GM21529 (cell line): Measurements from ENCODE around the gene EHBP1L1.
A peak's percentile ranks its signal among the peaks of the same experiment; 100 is the strongest.

Experiments
- ATAC-seq: cut with Tn5 transposase; IDR thresholded peaks from one replicate; pipeline ENCODE4 v1.9.1; 2021; ENCODE audit not compliant: unreplicated experiment

EHBP1L1 gene

DNA sequence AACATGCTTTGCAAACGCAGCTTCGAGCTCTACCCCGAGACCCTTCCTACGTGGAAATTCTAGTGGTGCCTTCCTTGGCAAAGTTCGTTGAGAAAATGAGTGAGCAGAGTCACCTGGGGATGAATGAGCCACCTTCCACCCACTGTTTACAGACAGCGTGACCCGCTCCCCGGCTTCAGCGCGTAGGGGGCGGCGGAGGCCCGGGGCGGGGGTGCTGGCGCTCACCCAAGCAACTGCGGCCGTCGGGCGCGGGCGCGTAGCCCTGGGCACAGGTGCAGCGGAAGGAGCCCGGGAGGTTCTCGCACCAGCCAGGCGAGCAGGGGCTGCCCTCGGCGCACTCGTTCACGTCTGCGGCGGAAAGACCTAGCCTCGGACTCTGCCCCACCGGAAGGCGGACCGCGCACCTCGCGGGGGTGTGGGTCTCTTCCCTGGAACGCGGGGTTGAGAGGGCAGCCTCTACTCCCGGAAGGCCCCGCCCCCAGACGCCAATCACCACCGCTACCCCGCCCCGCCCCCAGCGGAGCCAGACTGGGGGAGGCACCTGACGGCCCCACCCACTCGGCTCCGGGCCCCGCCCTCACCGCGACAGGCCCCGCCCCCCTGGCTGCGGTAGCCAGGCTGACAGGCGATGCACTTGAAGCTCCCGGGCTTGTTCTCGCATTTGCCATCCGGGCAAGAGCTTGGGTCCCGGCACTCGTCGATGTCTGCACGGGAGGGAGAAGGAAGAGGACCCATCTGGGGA is 29.5 kb upstream of the EHBP1L1 start:
- ATAC-seq, result peak; percentile 73

DNA sequence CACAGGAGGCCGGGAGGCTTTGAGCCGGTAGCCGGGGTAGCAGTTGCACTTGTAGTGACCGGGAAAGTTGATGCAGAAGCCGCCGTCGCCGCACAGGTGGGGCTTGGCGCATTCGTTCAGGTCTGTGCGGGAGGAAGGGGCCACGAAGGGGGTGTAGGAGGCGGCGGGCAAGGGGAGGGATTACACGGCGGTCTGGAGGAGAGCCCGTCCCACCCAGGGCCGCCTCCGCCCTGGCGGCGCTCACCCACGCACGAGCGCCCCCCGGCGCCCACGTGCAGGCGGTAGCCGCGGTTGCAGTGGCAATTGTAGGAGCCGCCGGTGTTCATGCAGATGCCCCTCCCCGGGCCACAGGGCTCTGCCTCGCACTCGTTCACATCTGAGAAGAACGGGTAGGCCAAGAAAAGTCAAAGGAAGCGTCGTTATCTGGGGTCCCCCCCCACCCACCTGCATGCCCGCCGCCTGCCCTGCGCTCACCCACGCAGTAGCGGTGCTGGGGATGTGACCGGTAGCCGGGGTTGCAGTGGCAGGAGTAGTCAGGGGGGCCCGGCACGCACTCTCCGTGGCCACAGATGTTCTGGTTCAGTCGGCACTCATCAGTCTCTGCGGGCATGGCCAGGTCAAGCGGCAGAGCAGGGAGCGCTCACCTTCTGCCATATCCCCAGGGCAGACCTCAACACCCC is 28.3 kb upstream of the EHBP1L1 start:
- ATAC-seq, result no peak

DNA sequence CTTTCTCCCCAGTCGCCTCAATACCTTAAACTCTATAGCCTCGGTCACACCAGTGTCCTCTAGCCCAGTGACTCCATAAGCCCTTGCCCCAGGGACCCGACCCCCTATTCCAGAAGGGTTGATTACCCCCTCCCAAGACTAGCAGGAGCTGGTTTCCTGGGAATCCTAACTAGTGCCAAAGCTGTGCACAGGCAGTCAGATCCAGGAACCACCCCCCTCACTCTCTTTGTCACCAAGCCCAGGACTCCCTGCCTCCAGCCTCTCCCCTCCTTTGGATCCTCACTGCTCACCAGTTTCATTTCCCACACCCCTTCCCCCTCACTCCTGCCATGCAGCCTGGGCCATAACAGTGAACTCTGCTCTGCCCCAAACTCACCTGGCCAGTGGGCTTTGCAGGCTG is 27.5 kb upstream of the EHBP1L1 start:
- ATAC-seq, result no peak

DNA sequence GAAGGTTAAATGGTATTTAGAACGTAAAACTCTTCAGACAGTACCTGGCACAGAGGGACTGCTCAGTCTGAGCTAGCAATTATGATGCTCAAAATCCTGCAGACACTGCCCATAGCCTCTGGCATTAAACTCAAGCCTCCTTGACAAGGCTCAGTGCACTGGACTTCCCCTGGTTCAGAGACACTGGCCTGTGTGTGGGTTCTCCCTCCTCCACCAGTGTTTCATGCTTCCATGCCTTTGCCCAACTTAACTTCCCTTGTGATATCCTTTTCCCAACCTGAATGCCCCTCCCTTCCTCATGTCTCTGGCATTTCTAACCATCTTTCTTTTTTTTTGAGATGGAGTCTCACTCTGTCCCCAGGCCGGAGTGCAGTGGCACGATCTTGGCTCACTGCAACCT is 26.8 kb upstream of the EHBP1L1 start:
- no peak for ATAC-seq

DNA sequence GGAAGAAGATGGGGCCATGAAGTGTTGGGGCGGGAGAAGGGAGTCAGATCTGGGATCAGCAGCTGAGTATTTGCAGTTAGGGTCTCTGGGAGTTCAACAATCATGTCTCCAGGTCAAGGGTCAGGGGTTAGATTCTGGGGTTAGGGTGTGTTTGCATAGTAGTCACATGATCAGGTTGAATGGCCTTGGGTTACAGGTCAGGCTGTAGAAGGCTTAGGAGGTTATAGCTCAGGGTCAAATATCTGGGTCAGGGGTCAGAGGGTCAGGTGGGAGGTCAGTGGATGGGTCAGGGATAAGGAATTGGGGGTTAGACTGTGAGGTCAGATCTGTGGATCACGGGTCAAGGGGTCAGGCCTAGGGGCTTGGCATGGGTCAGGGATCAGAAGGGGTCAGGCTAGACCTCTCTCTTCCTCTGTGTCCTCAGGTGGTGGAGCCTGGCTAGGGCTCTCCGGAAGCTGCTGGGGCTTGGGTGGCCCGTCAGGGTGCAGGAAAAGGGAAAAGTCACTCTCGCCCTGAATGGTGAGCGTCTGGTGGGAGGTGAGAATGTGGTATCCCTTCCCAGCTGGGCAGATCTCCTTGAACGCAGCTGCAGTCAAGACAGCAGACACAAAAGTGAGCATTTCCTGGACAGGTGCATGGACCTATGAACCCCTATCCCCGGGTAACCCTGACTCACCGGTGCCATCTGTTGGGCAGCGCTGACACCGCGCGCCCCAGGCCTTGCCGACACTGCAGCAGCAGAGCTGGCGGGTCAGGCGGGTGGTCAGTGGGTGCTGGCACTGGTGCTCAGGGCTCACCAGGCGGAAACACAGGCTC is 24.1 kb upstream of the EHBP1L1 start:
- peak; percentile 65 for ATAC-seq

DNA sequence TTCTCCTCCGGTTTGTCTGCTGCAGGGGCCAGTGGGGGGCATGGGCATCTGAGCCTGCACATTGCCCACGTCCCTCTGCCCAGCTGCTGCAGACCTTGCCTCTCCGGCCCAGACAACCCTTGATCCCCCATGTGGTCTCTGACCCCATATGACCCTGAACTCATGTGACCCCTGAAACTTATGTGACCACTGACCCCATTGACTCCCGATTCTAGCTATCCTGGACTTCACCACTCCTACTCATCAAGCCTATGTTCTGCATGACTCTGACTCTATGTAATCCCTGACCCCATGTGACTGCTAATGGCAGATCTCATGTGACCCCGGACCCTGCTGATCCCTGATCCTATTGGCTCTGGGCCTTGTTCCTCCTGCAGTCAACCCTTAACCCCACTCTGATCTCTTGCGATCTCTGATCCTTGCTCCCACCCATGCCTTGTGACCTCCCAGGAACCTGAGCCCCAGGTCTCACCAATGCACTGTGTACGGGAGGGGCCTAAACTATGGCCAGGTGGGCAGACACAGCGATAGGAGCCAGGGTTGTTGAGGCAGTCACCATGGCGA is 23.4 kb upstream of the EHBP1L1 start:
- ATAC-seq, result no peak

DNA sequence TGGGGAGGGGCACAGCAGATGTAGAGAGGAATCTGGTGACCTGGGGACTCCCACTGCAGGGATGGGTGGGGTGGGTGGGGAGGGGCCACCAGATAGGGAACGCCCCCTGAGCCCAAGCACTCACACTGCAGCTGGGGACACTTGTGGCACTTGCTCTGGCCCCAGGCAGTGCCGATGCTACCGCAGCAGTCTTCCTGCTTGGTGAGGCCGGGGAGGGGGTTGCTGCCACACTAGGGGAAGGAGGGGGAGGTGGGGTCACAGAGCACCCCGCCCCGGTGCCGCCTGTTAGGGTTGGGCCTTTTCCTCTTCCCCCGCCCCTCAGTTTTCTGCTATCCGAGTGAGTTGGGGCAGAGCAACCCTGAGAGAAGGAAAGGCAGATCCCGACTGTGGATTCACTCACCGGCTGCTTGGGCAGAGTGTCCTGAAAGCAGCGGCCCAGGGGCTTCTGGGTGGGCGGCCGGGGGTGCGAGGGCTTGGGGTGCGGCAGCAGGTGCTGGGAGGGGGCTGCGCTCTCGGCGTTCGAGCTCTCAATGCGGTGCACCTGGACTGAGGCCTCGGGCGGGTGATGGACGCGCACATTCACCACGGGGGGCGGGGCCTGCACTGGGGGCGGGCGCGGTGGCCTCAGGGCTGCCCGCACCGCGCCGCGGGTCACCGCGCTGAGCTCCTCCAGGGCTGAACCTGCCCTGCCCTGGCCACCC is 22.4 kb upstream of the EHBP1L1 start:
- no peak for ATAC-seq

DNA sequence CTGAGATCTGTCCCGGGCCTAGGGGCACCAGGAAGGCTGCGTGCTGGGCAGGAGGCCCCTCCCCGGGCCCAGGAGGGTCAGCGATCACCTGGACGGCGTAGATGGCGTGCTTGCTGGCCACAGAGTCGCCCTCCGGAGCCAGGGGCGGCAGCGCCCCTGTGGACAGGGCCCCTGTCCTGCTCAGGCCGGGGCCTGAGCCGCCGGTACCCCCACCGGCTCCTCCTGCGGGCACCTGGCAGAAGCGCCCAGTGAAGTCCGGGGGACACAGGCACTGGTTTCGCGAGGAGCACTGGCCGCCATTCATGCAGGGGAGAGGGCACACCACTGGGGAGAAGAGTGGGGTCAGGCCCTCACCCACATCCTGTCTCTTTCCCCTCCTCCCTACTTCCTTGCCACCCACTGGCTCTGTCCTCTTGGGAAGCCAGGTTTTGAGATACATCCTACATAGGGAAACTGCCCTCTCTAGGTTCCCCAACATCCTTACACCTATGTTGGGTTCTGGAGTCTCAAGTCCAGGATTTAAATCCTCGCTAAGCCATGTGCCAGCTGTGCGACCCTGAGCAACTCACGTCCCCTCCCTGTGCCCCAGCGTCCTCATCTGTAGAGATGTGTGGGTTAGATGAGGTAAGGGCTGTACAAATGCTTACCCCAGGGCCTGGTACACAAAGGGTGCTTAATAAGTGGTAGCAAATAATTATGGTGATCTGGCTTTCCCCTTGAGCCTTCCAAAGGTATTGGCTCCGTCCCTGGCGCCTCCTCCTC is 21.6 kb upstream of the EHBP1L1 start:
- no peak for ATAC-seq

DNA sequence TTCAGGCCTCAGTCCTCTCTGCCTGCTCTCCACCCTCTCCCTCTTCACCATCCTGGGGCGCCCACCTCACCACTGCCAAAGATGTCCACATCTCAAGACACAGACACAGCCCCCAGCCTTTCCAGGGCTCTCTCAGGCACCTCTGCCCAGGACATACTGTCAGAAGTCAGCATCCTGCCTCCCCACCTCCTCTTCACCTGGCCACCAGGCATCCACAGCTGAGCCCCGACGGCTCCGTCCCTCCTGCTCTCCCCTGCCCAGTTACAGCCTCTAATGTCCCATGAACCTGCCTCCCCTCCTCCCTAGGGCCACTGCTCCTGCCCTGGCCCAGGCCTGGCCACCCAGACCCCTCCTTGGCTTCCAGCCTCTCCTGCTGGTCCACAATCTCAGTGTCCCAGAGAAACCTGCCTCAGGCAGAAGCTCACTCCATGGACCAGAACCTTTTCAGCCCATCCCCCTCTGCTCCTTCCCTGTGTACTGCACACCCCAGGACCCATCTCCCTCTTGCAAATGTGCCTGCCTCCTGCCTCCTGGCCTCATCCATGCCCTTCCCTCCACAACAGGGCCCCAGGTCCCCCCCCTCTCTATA is 20.9 kb upstream of the EHBP1L1 start:
- no peak for ATAC-seq

DNA sequence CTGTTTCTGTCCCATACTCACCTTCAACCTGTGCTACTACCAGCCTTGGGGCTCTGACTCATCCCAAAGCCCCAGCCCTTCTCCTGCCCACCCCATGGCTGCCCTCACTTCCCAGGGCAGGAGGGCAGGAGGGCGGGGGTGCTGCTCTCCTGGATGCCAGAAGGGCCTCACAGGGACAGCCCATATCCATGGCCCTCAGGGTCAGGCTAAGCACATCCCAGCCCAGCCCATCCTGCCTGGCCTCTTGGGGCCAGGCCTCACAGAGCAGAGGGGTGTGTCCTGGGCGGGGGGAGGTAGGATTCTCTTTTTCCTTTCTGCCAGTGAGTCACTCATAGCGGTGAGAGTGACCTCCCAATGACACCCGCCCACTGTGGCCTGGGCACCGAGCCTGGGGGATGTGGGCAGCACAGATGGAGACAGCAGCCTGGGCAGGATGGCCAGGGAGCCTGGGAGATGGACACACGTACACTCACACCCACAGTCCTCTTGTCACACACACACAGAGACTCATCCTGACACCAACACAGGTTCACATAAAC is 20.1 kb upstream of the EHBP1L1 start:
- no peak for ATAC-seq

DNA sequence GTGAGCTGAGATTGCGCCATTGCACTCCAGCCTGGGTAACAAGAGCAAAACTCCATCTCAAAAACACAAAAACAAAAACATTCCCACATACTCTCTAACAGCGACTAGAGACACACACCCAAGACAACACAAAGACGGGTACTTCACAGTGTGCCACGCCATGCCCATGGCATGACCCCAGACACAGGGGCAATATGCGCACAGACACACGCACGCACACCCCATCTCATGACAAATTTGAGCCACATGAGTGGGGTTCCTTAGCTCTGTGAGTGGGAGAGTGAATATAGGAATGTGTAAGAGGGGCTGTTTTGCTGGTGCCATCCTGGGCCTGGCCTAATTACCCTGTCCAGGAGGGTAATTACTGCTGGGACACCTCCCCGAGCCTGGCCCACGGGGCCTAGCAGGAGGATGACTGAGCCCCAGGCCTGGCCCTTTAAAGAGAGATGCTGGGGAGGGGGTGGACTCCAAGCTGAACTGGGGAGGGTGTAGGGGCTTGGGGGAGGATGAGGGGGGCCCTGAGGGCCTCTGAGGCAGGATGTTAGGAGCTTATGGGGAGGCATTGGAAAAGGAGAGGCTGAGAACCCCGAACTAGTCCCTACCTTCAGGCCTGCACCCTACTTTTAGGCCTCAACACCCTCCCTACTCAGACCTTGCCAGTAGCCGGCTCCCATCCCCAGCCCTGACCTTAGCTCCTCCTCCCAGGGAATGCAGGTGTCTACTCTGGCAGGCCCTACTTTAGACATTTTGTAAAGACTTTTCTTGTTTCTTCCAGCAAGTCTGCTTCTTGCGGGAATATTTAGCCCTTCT is 19.2 kb upstream of the EHBP1L1 start:
- no peak for ATAC-seq

DNA sequence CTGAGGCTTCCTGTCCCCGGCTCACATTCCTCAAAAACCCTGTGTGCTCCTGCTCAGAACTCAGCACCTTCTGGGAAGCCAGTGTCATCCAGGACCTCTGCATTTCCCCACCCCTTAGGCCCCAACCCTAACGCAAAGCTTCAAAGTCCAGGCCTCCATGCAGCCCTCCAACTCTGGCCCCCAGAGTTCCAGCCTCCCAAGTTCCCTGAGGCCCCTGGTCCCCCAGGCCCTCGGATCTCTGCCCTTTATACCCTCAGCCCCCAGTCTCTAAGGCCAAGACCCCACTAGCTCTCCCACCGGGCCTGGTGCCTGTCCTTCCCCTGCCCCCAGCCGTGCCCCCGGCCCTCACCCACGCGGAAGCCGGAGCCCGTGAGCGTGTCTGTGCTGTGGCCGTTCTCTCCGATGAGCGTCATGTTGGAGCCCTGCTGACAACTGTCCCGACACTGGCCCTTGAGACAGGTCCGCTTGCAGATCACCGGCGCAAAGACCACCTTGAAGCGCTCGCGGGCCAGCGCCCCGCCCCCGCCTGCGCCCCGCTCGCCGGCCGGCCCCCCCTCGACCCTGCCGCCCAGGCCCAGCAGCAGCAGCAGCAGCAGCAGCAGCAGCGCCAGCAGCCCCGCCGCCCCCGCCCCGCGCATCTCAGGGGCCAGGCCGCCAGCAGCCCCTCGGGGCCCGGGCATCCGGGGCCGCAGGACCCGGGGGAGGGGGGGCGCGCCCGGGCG is 18.4 kb upstream of the EHBP1L1 start:
- no peak for ATAC-seq

DNA sequence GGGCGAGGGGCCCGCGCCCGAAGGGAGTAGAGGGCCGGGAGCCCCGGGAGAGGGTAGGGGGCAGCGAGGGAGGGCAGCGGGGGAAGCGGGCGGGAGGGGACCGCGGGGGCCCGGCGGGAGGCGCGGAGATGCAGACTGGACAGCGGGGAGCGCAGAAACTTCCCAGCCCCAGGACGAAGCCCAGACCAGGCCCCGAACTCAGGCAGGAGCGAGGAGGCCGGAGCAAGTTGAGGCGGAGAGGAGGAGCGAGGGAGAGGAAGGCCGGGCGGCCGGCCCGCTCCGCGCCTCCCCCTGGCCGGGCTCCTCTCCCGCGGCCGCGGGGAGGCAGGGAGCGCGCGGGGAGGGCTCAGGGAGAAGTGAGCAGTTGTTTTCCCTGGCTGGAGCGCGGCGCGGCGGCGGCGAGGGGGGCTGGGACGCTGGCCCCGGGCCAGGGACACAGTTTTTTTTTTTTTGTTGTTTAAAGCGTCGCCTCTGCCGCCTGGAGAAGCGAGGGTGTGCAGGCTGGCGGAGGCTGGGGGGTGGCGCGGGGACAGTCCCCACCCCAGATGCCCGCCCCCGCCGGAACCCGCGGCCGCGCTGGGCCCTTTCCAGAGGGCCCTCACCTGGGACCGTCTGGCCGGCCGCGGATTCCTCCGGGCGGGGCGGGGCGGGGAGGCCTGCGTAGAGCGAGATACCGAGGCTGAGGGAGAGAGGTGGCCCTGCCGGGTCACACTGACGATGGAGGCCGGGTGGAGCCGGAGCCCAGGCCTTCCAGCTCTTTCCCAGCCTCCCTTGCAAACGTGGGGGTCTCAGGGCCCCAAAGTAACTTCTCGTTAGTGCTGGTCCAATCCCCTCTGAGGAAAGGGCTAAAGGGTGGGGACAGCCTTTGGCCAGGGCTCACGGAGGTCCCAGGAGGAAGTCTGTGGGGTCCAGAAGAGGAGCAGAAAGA is 17.6 kb upstream of the EHBP1L1 start, which contains the start of gene LTBP3:
LTBP3 (minus strand) TSS at position 358 of the 928 bp plus-strand sequence. CDS start 400 bp downstream, outside the sequence.
- ATAC-seq, result no peak

DNA sequence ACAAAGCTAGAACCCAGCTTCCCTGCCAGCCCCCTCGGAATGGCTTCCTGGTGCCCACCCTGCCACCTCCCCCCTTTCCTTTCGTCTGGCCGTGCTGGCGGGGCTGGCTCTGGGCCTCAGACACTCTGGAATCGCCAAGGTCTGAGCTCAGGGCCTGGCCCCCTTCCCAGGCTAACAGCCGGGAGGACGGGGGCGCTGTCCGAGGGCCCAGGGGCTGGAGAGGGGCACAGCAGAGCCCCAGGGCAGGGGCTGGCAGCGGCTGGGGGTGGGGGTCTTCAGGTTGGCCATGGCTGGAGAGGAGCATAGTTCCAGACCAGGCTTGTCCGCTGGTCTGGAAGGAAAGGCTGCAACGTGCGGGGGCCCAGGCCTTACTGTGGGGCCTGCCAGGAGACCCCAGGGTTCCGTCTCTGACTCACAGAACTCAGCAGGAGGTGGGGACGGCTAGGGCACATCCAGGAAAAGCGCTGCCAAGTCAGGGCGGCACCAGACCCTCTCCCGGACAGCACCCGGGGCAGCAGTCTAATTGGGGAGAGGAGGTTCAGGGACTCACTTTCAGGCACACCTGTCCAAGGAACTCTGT is 16.8 kb upstream of the EHBP1L1 start:
- ATAC-seq, result no peak

DNA sequence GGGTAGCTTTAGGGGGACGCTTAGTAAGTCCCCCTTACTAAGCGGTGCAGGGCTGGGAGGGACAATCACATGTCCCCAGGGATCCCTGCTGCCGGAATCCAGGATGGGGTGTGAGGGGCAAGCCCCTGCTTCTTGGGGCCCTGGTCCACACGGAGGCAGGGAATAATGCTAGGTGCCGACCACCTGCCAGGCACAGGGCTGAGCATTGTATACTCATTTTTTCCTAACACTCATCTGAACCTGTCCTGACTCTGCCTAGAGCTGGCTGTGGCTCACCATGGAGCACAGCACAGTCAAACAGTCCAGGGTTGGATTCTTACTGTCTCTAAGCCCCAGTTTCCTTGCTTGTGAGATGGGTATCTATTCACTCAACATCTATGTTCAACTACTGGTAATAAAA is 16.3 kb upstream of the EHBP1L1 start:
- ATAC-seq, result no peak

DNA sequence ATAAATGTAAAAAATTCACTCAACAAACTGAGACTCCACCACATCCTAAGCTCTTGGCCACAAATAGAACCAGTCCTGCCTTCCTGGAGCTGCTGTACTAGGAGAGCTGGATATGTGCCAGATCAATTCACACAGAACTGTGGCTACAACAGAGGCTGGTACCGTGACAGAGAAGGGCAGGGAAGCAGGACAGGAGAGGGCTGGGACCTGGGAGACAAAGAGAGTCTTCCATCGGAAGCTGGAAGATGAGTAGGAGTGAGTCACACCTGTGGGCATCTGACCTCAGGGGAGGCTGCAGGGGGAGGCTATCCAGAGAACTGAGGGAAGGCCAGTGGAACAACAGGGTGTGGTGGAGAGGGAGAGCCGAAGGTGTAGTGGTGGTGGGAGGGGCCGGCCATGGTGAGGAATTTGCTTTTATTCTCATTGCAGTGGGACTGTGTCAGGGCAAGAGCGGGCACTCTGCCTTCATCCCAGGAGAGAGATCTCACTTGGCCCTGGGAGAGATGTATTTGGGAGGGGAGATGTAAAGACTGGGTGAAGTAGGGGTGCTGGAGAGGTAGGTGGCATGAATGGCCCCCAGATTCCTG is 15.8 kb upstream of the EHBP1L1 start:
- no peak for ATAC-seq
